NT2/D1 (cell line): Measurements from ENCODE around the gene EPHA7.

ENCODE experiments used
- DNase-seq: peaks from one replicate; pipeline ENCODE4 v3.0.0-alpha.2; 2011; ENCODE audit warnings: low read depth, low spot score
- H3K27me3 ChIP-seq: 2 replicates; pipeline ENCODE4 v1.6.0; 2011; ENCODE audit warnings: mild to moderate bottlenecking; ENCODE audit not compliant: insufficient read length, insufficient read depth
- H3K36me3 ChIP-seq: 2 replicates; pipeline ENCODE4 v1.6.1; 2011; ENCODE audit warnings: mild to moderate bottlenecking, low read length, mixed read lengths; ENCODE audit not compliant: insufficient read depth, insufficient read length
- H3K4me1 ChIP-seq: 2 replicates; pipeline ENCODE4 v1.5.1; 2011; ENCODE audit not compliant: insufficient read depth, insufficient read length
- H3K4me3 ChIP-seq: 2 replicates; pipeline ENCODE4 v1.5.1; 2011; ENCODE audit warnings: low read depth; ENCODE audit not compliant: insufficient read length
- H3K9ac ChIP-seq: 2 replicates; pipeline ENCODE4 v1.6.0; 2011; ENCODE audit warnings: low read depth; ENCODE audit not compliant: insufficient read length
- H3K9me3 ChIP-seq: 2 replicates; pipeline ENCODE4 v1.5.1; 2011; ENCODE audit warnings: mild to moderate bottlenecking, low read length; ENCODE audit not compliant: insufficient read depth
- SUZ12 ChIP-seq: IDR thresholded peaks from 2 replicates; pipeline ENCODE4 v1.6.1; 2011; ENCODE audit not compliant: insufficient read length, insufficient read depth; ENCODE audit errors: extremely low read depth
- YY1 ChIP-seq: IDR thresholded peaks from 2 replicates; pipeline ENCODE4 v1.6.1; 2011; ENCODE audit not compliant: insufficient read length, insufficient read depth
- ZNF274 ChIP-seq: IDR thresholded peaks from 2 replicates; pipeline ENCODE4 v1.6.1; 2011; ENCODE audit warnings: mild to moderate bottlenecking, low read depth, low read length

EPHA7 gene

GRCh38 chr6:93300661-93301060 is 118.7 kb downstream of the EPHA7 start:
- H3K9me3 ChIP-seq, result no peaks in the 10 kb centered on the region
- no peak overlapping the region for H3K4me3 ChIP-seq
- no peak overlapping the region for H3K9ac ChIP-seq
- TF ChIP-seq YY1, result no peak
- TF ChIP-seq ZNF274, result no peak
- TF ChIP-seq SUZ12, result no peak
- H3K27me3 ChIP-seq, result no peaks in the 10 kb centered on the region
- no peak for DNase-seq
- H3K36me3 ChIP-seq, result no peaks in the 10 kb centered on the region
- H3K4me1 ChIP-seq, result no peaks in the 10 kb centered on the region

GRCh38 chr6:93299622-93300021 is 119.7 kb downstream of the EPHA7 start:
- Histone ChIP-seq H3K4me3 (no peak overlapping the region), H3K4me1 (no peaks in the 10 kb centered on the region), H3K27me3 (no peaks in the 10 kb centered on the region), H3K9me3 (no peaks in the 10 kb centered on the region), H3K9ac (no peak overlapping the region), H3K36me3 (no peaks in the 10 kb centered on the region)
- TF ChIP-seq YY1 (no peak), SUZ12 (no peak), ZNF274 (no peak)
- DNase-seq, result no peak

- TF ChIP-seq YY1 (no peak), SUZ12 (no peak), ZNF274 (no peak)
- no peak overlapping the region for H3K9ac ChIP-seq
- H3K4me3 ChIP-seq, result no peak overlapping the region
- H3K4me1 ChIP-seq, result no peaks in the 10 kb centered on the region
- H3K27me3 ChIP-seq, result no peaks in the 10 kb centered on the region
- DNase-seq, result no peak
- no peaks in the 10 kb centered on the region for H3K9me3 ChIP-seq
- H3K36me3 ChIP-seq, result no peaks in the 10 kb centered on the region
Measured at GRCh38 chr6:93295631-93296030, 123.7 kb downstream of the EPHA7 start.

GRCh38 chr6:93294879-93295278 is 124.5 kb downstream of the EPHA7 start:
- Histone ChIP-seq H3K4me3 (no peak overlapping the region), H3K27me3 (no peaks in the 10 kb centered on the region), H3K4me1 (no peaks in the 10 kb centered on the region), H3K36me3 (no peaks in the 10 kb centered on the region), H3K9me3 (no peaks in the 10 kb centered on the region), H3K9ac (no peak overlapping the region)
- no peak for DNase-seq
- no peak for TF ChIP-seq ZNF274
- TF ChIP-seq SUZ12, result no peak
- no peak for TF ChIP-seq YY1

- no peaks in the 10 kb centered on the region for H3K4me1 ChIP-seq
- no peak overlapping the region for H3K4me3 ChIP-seq
- TF ChIP-seq ZNF274 (no peak), YY1 (no peak), SUZ12 (no peak)
- no peaks in the 10 kb centered on the region for H3K27me3 ChIP-seq
- no peaks in the 10 kb centered on the region for H3K36me3 ChIP-seq
- H3K9me3 ChIP-seq, result no peaks in the 10 kb centered on the region
- DNase-seq, result no peak
- H3K9ac ChIP-seq, result no peak overlapping the region
Measured at GRCh38 chr6:93293872-93294271, 125.5 kb downstream of the EPHA7 start.

GRCh38 chr6:93293460-93293859 is 125.9 kb downstream of the EPHA7 start:
- Histone ChIP-seq H3K9me3 (no peaks in the 10 kb centered on the region), H3K9ac (no peak overlapping the region), H3K4me1 (no peaks in the 10 kb centered on the region), H3K4me3 (no peak overlapping the region), H3K27me3 (no peaks in the 10 kb centered on the region), H3K36me3 (no peaks in the 10 kb centered on the region)
- TF ChIP-seq SUZ12 (no peak), YY1 (no peak), ZNF274 (no peak)
- no peak for DNase-seq

GRCh38 chr6:93282521-93283031 is 136.8 kb downstream of the EPHA7 start:
- H3K9ac ChIP-seq, result no peak overlapping the region
- H3K27me3 ChIP-seq, result no peaks in the 10 kb centered on the region
- no peaks in the 10 kb centered on the region for H3K36me3 ChIP-seq
- H3K4me1 ChIP-seq, result no peaks in the 10 kb centered on the region
- DNase-seq, result no peak
- TF ChIP-seq YY1 (no peak), ZNF274 (no peak), SUZ12 (no peak)
- no peaks in the 10 kb centered on the region for H3K9me3 ChIP-seq
- no peak overlapping the region for H3K4me3 ChIP-seq

GRCh38 chr6:93278241-93278640 is 141.1 kb downstream of the EPHA7 start:
- Histone ChIP-seq H3K9me3 (no peaks in the 10 kb centered on the region), H3K4me3 (no peak overlapping the region), H3K4me1 (no peaks in the 10 kb centered on the region), H3K36me3 (no peaks in the 10 kb centered on the region), H3K27me3 (no peaks in the 10 kb centered on the region), H3K9ac (no peak overlapping the region)
- DNase-seq, result no peak
- TF ChIP-seq SUZ12, result no peak
- no peak for TF ChIP-seq ZNF274
- TF ChIP-seq YY1, result no peak
